Central memory CD4-positive, alpha-beta T cell (primary cell): ENCODE data around the gene PXMP2.
"Not testable (repeated sequence)": the region's sequence is repeated elsewhere in the genome, so short reads cannot be mapped to it uniquely, and the experiment has no call there.

Experiments used
- DNase-seq: peaks from one replicate; pipeline ENCODE4 v3.0.0; 2022

The PXMP2 gene

GRCh38 chr12:132724506-132725241 is 37.3 kb downstream of the PXMP2 start:
- DNase-seq = no peak

- no peak for DNase-seq
Measured at GRCh38 chr12:132726386-132726785, 39.0 kb downstream of the PXMP2 start.

- DNase-seq = no peak
Measured at GRCh38 chr12:132727091-132727794, 39.9 kb downstream of the PXMP2 start.

- no peak for DNase-seq
Measured at GRCh38 chr12:132728502-132728901, 41.1 kb downstream of the PXMP2 start.

- DNase-seq = no peak
Measured at GRCh38 chr12:132729541-132730320, 42.3 kb downstream of the PXMP2 start.

GRCh38 chr12:132730353-132730752 is 43.0 kb downstream of the PXMP2 start:
- DNase-seq = no peak

GRCh38 chr12:132731574-132731973 is 44.2 kb downstream of the PXMP2 start:
- no peak for DNase-seq

GRCh38 chr12:132734206-132734605 is 46.8 kb downstream of the PXMP2 start:
- no peak for DNase-seq

GRCh38 chr12:132735496-132735895 is 48.1 kb downstream of the PXMP2 start:
- DNase-seq = no peak

- DNase-seq = no peak
Measured at GRCh38 chr12:132736378-132736777, 49.0 kb downstream of the PXMP2 start.

- DNase-seq = no peak
Measured at GRCh38 chr12:132736913-132737312, 49.5 kb downstream of the PXMP2 start.

GRCh38 chr12:132739600-132740312 is 52.4 kb downstream of the PXMP2 start:
- no peak for DNase-seq

- DNase-seq = no peak
Measured at GRCh38 chr12:132740313-132740646, 52.9 kb downstream of the PXMP2 start.

GRCh38 chr12:132740652-132741051 is 53.3 kb downstream of the PXMP2 start:
- no peak for DNase-seq

- DNase-seq = no peak
Measured at GRCh38 chr12:132741620-132742019, 54.2 kb downstream of the PXMP2 start.

GRCh38 chr12:132743831-132744230 is 56.4 kb downstream of the PXMP2 start:
- DNase-seq = no peak

GRCh38 chr12:132746613-132747012 is 59.2 kb downstream of the PXMP2 start:
- no peak for DNase-seq

GRCh38 chr12:132747395-132747794 is 60.0 kb downstream of the PXMP2 start:
- DNase-seq = no peak

- DNase-seq = no peak
Measured at GRCh38 chr12:132747896-132748295, 60.5 kb downstream of the PXMP2 start.

GRCh38 chr12:132748319-132748718 is 60.9 kb downstream of the PXMP2 start:
- no peak for DNase-seq

GRCh38 chr12:132753670-132754069 is 66.3 kb downstream of the PXMP2 start:
- not testable (repeated sequence) for DNase-seq

- no peak for DNase-seq
Measured at GRCh38 chr12:132754160-132754932, 67.0 kb downstream of the PXMP2 start.
